Measurements from ENCODE around the gene NEDD8.
"Not testable (repeated sequence)": the region's sequence is repeated elsewhere in the genome, so short reads cannot be mapped to it uniquely, and the experiment has no call there.

The NEDD8 gene

GRCh38 chr14:24247422-24247821, 15.3 kb upstream of the NEDD8 start:
- no peak for DNase-seq (ENCODE audit: low read depth)

- no peak for DNase-seq (ENCODE audit: low read depth)
Measured at GRCh38 chr14:24246765-24247212, 14.6 kb upstream of the NEDD8 start.

- not testable (repeated sequence) for DNase-seq (ENCODE audit: low read depth)
Measured at GRCh38 chr14:24245350-24245749, 13.2 kb upstream of the NEDD8 start.

- DNase-seq (ENCODE audit: low read depth): no peak
Measured at GRCh38 chr14:24243336-24243836, 11.2 kb upstream of the NEDD8 start.

GRCh38 chr14:24241829-24242443, 9.8 kb upstream of the NEDD8 start:
- DNase-seq (ENCODE audit: low read depth): no peak

- DNase-seq (ENCODE audit: low read depth): no peak
Measured at GRCh38 chr14:24240110-24240918, 8.1 kb upstream of the NEDD8 start.

GRCh38 chr14:24238527-24239037, 6.4 kb upstream of the NEDD8 start:
- no peak for DNase-seq (ENCODE audit: low read depth)

- DNase-seq (ENCODE audit: low read depth): no peak
Measured at GRCh38 chr14:24238123-24238522, 6.0 kb upstream of the NEDD8 start.

GRCh38 chr14:24237463-24237955, 5.3 kb upstream of the NEDD8 start:
- DNase-seq (ENCODE audit: low read depth): no peak

- no peak for DNase-seq (ENCODE audit: low read depth)
Measured at GRCh38 chr14:24236689-24237462, 4.7 kb upstream of the NEDD8 start.

- DNase-seq (ENCODE audit: low read depth): no peak
Measured at GRCh38 chr14:24235804-24236688, 3.9 kb upstream of the NEDD8 start.

- DNase-seq (ENCODE audit: low read depth): no peak
Measured at GRCh38 chr14:24234095-24235005, 2.2 kb upstream of the NEDD8 start.

- DNase-seq (ENCODE audit: low read depth): no peak
Measured at GRCh38 chr14:24233538-24233866, 1.3 kb upstream of the NEDD8 start.

- no peak for DNase-seq (ENCODE audit: low read depth)
Measured at GRCh38 chr14:24232645-24233537, 724 bp upstream of the NEDD8 start, which contains the start of gene GMPR2. GMPR2 (plus strand) TSS chr14:24232929; CDS start chr14:24233254, 325 bp downstream.

GRCh38 chr14:24231263-24232120, 675 bp downstream of the NEDD8 start:
- no peak for DNase-seq (ENCODE audit: low read depth)

- no peak for DNase-seq (ENCODE audit: low read depth)
Measured at GRCh38 chr14:24228902-24229301, 3.3 kb downstream of the NEDD8 start.

GRCh38 chr14:24226473-24226872, 5.7 kb downstream of the NEDD8 start:
- DNase-seq (ENCODE audit: low read depth): no peak

GRCh38 chr14:24224618-24225071, 7.5 kb downstream of the NEDD8 start:
- DNase-seq (ENCODE audit: low read depth): no peak

All from stimulated activated CD8-positive, alpha-beta memory T cell treated with anti-CD3 and anti-CD28 coated beads, Interleukin-12 subunit alpha, Interleukin-12 subunit beta, amount 100 ng/mL, for 4 hours (primary cell).